Activated CD8-positive, alpha-beta T cell treated with anti-CD3 and anti-CD28 coated beads for 36 hours (primary cell): ENCODE results near the gene ATP4A. TPM values are rescaled to one million over a fixed set of nuclear protein-coding genes. Genes with fewer than 3 reads are reported as not detected.

ENCODE experiments used
- ATAC-seq: fragments of 200-7000 bp; cut with Tn5 transposase; one replicate; pipeline ENCODE4 v1.10.0; 2021; ENCODE audit warnings: mild to moderate bottlenecking, moderate library complexity
- CTCF ChIA-PET: fragments of 350-600 bp; sonication (Branson Sonifier 250); formaldehyde crosslinking; loops from one replicate; lab custom pipeline; 2021; ENCODE audit warnings: antibody characterized with exemption; lab: Charles Lee
- POLR2A ChIA-PET: fragments of 350-600 bp; sonication (Branson Sonifier 250); formaldehyde crosslinking; loops from one replicate; lab custom pipeline; 2021; ENCODE audit warnings: antibody characterized with exemption; lab: Charles Lee
- DNase-seq: peaks from one replicate; pipeline ENCODE4 v3.0.0-alpha.2; 2020
- H3K27ac Mint-ChIP-seq: one replicate; pipeline ENCODE4 v1.8.0; 2021; ENCODE audit warnings: mild to moderate bottlenecking, mixed read lengths
- H3K27me3 Mint-ChIP-seq: one replicate; pipeline ENCODE4 v1.8.0; 2021; ENCODE audit warnings: mixed read lengths
- H3K36me3 Mint-ChIP-seq: one replicate; pipeline ENCODE4 v1.8.0; 2021; ENCODE audit warnings: low read depth, mixed read lengths
- H3K4me1 Mint-ChIP-seq: one replicate; pipeline ENCODE4 v1.8.0; 2021; ENCODE audit warnings: low read depth, mixed read lengths
- H3K4me3 Mint-ChIP-seq: one replicate; pipeline ENCODE4 v1.8.0; 2021; ENCODE audit warnings: mild to moderate bottlenecking, moderate library complexity, mixed read lengths
- H3K9me3 Mint-ChIP-seq: one replicate; pipeline ENCODE4 v1.8.0; 2021; ENCODE audit warnings: mixed read lengths
- intact Hi-C: fragments of 100-400 bp; cut with micrococcal nuclease; formaldehyde crosslinking; loops from one replicate; pipeline ENCODE4 v1.10.0; 2022
- total RNA-seq, 2 experiments: library from RNA; stranded (reverse); gene quantifications; one replicate each; pipeline ENCODE4 v1.2.3, GENCODE V29; 2021
- TF ChIP-seq, protein P1 (sequence below): fragments of 200-600 bp; IDR thresholded peaks from one replicate; pipeline ENCODE4 v1.8.0; 2022; ENCODE audit warnings: antibody characterized with exemption, mild to moderate bottlenecking

The ATP4A gene
- total RNA-seq, 2 experiments from 2014 or later = not detected

DNA sequence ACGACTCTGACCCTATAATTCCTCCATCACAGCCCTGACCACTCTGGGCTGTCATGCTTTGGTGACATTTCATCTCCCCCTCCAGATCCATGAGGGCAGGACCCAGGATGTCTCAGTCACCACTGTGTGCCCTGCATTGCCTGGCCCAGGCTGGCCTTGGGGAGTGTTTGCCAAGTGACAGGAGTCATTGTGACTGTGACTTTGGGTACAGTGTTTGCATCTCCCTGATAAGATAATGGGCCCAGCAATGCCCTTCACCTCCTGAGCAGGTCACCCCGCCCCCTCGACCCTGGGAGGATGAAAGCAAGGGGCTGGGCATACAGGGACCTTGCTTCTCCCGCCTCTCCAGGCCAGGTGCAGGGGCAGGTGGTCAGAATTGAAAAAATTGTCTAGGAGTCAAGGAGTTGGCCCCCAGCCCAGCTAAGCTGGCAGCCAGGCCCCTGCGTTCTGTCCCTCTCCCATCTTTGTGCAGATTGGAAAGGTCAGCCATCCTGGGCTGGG, 5.9 kb upstream of the ATP4A start:
- no peak overlapping the region for H3K27ac Mint-ChIP-seq
- H3K4me1 Mint-ChIP-seq = no peaks in the 10 kb centered on the region
- ChIA-PET POLR2A (no interaction called here), CTCF (no interaction called here)
- H3K4me3 Mint-ChIP-seq = no peak overlapping the region
- TF ChIP-seq, protein P1, sequence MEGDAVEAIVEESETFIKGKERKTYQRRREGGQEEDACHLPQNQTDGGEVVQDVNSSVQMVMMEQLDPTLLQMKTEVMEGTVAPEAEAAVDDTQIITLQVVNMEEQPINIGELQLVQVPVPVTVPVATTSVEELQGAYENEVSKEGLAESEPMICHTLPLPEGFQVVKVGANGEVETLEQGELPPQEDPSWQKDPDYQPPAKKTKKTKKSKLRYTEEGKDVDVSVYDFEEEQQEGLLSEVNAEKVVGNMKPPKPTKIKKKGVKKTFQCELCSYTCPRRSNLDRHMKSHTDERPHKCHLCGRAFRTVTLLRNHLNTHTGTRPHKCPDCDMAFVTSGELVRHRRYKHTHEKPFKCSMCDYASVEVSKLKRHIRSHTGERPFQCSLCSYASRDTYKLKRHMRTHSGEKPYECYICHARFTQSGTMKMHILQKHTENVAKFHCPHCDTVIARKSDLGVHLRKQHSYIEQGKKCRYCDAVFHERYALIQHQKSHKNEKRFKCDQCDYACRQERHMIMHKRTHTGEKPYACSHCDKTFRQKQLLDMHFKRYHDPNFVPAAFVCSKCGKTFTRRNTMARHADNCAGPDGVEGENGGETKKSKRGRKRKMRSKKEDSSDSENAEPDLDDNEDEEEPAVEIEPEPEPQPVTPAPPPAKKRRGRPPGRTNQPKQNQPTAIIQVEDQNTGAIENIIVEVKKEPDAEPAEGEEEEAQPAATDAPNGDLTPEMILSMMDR = no peak
- H3K27me3 Mint-ChIP-seq = peaks cover 19% of the 10 kb centered on the region
- no peaks in the 10 kb centered on the region for H3K36me3 Mint-ChIP-seq
- DNase-seq = no peak
- intact Hi-C loops = no loop called here
- peaks cover 1% of the 10 kb centered on the region for H3K9me3 Mint-ChIP-seq
- ATAC-seq = no peak

DNA sequence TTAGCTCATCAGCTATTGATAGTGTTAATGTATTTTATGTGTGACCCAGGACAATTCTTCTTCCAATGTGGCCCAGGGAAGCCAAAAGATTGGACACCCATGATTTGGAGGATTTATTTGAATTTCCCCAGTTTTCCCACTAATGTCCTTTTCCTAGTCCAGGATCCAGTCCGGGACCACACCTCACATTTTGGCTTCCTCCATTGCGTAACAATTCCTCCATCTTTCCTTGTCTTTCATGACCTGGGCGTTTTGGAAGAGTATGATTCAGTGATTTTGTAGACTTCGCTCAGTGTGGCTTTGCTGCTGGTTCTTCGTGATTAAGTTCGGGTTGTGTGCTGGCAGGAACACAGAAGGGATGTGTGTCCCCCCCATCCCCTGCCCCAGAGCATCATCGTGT, 3.3 kb upstream of the ATP4A start:
- Mint-ChIP-seq H3K36me3 (no peaks in the 10 kb centered on the region), H3K4me1 (no peaks in the 10 kb centered on the region), H3K4me3 (no peak overlapping the region), H3K27me3 (peaks cover 25% of the 10 kb centered on the region), H3K9me3 (no peaks in the 10 kb centered on the region), H3K27ac (no peak overlapping the region)
- CTCF ChIA-PET = interaction anchor here (1.0 kb wide), 1 partner anchor 26 kb away, joined by 3 read pairs; no protein-coding TSS in a partner anchor
- TF ChIP-seq, protein P1 = no peak
- DNase-seq (no peak), ATAC-seq (no peak)
- intact Hi-C loops = no loop called here
- POLR2A ChIA-PET = no interaction called here

DNA sequence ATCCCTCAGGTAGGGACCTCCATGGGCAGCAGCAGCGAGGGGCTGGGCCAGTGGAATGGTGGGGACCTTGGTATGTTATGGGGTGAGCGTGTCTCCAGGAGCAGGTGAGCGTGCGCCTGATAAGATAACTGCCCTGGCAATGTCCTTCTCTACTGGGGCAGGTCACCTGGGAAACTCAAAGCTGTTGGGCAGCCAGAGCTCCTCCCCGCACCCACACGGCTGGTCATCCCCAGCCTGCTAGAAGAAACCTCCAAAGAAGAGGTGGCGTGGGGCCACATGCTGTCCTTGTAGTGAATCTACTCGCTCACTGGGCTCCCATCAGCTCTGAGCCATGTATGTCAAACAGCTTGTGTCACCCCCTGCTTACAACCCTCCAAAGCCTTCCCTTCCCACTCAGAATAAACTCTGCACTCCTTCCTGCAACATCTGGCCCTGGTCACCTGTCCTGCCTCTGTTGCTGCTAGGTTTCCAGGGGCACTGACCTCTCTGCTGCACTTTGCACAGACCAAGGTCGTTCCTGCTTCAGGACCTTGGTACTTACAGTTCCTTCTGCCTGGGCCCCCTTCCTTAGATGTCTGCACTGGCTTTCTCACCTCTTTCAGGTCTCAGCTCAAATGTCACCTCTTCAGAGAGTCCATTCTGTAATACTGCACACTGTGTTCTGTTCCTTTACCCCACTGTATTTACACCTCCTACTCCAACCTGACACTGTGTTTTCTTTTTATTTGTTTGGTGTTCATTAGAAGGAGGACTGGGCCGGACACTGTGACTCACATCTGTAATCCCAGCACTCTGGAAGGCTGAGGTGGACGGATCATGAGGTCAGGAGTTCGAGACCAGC, 1.8 kb upstream of the ATP4A start:
- ATAC-seq (no peak), DNase-seq (no peak)
- ChIA-PET POLR2A (no interaction called here), CTCF (no interaction called here)
- TF ChIP-seq, protein P1 = no peak
- Mint-ChIP-seq H3K36me3 (no peaks in the 10 kb centered on the region), H3K27ac (no peak overlapping the region), H3K27me3 (peaks cover 33% of the 10 kb centered on the region), H3K4me3 (no peak overlapping the region), H3K4me1 (no peaks in the 10 kb centered on the region), H3K9me3 (no peaks in the 10 kb centered on the region)
- intact Hi-C loops = no loop called here

DNA sequence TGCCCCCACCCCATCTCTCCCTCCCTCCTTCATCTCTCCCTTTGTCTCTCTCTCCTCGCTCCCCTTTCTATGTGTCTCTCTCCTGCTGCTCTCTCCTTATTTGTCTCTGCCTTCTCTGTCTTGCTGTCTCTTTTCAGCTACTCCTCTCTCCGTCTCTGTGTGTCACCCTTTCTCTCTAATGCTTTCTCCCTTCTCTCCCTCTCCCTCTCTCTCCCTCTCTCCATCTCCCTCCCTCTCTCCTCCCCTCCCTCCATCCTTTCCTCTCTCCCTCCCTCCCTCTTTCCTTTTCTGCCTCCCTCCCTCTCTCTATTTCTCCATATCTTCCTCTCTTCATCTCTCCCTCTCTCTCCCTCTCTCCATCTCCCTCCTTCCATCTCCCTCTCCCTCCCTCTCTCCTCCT, 682 bp downstream of the ATP4A start:
- ATAC-seq = no peak
- H3K9me3 Mint-ChIP-seq = no peaks in the 10 kb centered on the region
- TF ChIP-seq, protein P1 = no peak
- ChIA-PET POLR2A (interaction anchor here (0.9 kb wide), 1 partner anchor 50 kb away, joined by 3 read pairs; the partner anchor contains the start of gene HAUS5), CTCF (no interaction called here)
- H3K36me3 Mint-ChIP-seq = no peaks in the 10 kb centered on the region
- H3K4me3 Mint-ChIP-seq = no peak overlapping the region
- no peak overlapping the region for H3K27ac Mint-ChIP-seq
- peaks cover 48% of the 10 kb centered on the region for H3K27me3 Mint-ChIP-seq
- no peak for DNase-seq
- intact Hi-C loops = no loop called here
- peaks cover 5% of the 10 kb centered on the region for H3K4me1 Mint-ChIP-seq

DNA sequence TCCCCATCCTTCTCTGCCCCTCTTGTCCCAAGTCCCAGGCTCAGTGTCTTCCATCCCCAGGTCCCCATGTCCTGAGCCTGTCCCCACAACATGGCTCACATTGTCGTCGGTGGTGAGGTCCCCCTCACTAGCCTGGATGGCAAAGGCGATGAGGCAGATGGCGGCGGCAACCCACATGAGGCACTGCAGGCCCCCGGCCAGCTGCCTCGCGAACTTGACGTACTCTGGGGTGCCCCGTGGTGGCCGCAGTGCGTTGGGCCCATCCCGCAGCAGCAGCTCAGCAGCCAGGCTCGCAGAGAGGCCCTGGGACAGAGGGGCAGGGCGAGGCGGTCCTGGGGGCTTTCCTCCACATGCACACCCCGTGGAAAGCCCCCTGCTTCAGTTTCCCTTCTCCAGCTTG, 1.1 kb downstream of the ATP4A start:
- TF ChIP-seq, protein P1 = no peak
- ATAC-seq = no peak
- H3K27ac Mint-ChIP-seq = no peak overlapping the region
- no peaks in the 10 kb centered on the region for H3K36me3 Mint-ChIP-seq
- peaks cover 6% of the 10 kb centered on the region for H3K4me1 Mint-ChIP-seq
- H3K27me3 Mint-ChIP-seq = peaks cover 49% of the 10 kb centered on the region
- intact Hi-C loops = no loop called here
- CTCF ChIA-PET = no interaction called here
- POLR2A ChIA-PET = no interaction called here
- no peak for DNase-seq
- no peaks in the 10 kb centered on the region for H3K9me3 Mint-ChIP-seq
- no peak overlapping the region for H3K4me3 Mint-ChIP-seq
